Fibroblast of pulmonary artery (primary cell): ENCODE results near the gene ATP9B.

ENCODE experiments used
- DNase-seq: peaks from one replicate; pipeline ENCODE4 v3.0.0-alpha.2; 2010; ENCODE audit warnings: low read depth
- H3K4me3 ChIP-seq: replicated peaks from 2 replicates; pipeline ENCODE4 v1.5.1; 2011; ENCODE audit warnings: low read depth, mild to moderate bottlenecking, control low read depth, low read length, moderate library complexity
- CTCF ChIP-seq: IDR thresholded peaks from 2 replicates; pipeline ENCODE4 v1.5.1; 2011; ENCODE audit warnings: mild to moderate bottlenecking, control low read depth, low read length, inconsistent platforms; ENCODE audit errors: missing control alignments

Gene ATP9B

DNA sequence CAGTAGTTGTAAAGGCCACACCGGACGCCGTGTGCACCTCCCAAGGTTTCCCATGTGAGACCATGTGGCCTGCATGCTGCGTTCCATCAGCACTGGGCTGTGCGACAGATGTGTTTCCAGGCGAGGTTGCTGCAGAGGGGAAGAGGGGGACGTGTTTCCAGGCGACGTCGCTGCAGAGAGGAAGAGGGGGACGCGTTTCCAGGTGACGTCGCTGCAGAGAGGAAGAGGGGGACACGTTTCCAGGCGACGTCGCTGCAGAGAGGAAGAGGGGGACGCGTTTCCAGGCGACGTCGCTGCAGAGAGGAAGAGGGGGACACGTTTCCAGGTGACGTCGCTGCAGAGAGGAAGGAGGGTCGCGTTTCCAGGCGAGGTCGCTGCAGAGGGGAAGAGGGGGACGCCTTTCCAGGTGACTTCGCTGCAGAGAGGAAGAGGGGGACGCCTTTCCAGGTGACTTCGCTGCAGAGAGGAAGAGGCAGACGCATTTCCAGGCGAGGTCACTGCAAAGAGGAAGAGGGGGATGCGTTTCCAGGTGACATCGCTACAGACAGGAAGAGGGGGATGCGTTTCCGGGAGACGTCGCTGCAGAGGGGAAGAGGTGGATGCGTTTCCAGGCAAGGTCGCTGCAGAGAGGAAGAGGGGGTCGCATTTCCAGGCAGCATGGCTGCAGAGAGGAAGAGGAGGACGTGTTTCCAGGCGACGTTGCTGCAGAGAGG is 351.0 kb downstream of the ATP9B start:
- no peak overlapping the region for H3K4me3 ChIP-seq
- no peak for TF ChIP-seq CTCF
- no peak for DNase-seq

- H3K4me3 ChIP-seq: no peak overlapping the region
- no peak for TF ChIP-seq CTCF
- no peak for DNase-seq
Observed at GRCh38 chr18:79421275-79421857, 352.2 kb downstream of the ATP9B start.

DNA sequence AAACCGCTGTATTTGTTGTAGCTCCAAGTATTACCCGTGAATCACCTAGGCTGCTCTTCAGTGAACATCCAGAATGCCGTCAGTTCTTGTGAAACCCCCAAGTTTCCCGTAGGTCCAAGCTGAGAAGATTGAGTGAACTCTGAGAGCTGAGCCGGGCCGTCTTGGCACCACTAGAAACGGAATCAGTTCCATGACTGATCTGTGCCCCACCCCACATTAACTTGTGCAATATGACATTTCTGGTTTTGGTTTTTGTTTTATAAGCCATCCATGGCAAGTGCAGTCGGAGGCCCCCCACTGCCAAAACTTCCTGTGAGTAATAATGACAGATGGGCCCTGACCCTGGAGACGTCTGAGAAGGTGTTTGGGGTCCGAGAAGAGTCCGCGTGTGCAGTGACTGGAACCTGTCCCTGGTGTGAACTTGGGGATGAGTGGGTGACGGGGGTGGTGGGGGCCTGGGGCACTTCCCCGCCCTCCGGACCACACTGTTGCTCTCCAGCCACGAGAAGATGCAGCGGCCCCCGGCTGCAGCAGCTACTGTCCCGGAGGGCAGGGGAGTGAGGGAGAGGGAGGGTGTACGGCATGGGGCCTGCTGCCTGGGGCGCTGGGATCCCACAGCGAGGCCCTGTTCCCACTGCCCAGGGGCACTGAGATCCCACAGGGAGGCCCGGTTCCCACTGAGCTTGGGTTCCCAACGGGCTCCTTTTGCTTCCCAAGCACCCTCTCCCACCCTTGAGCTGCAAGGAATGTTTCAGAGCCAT is 353.0 kb downstream of the ATP9B start:
- DNase-seq: no peak
- TF ChIP-seq CTCF: no peak
- no peak overlapping the region for H3K4me3 ChIP-seq

DNA sequence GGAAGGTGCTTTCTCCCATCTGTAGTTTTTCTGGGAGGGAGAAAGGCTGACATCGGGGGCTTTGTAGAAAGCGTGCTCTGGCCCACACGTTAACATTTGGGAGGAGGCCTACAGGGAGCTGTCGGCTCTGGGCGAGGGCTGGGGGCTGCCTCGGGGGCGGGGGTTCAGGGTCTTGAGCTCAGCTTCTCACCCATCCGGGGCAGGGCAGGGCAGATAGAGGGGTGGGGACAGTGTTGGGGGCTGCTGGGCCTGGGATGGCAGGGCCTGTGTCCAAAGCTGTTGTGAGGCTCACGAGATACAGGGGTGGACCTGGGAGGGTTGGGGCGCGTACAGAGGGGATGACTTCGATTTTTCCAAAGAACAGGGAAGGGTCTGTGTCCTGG is 353.6 kb downstream of the ATP9B start:
- no peak overlapping the region for H3K4me3 ChIP-seq
- no peak for TF ChIP-seq CTCF
- no peak for DNase-seq

GRCh38 chr18:79423211-79424007 is 354.2 kb downstream of the ATP9B start:
- no peak for TF ChIP-seq CTCF
- no peak for DNase-seq

DNA sequence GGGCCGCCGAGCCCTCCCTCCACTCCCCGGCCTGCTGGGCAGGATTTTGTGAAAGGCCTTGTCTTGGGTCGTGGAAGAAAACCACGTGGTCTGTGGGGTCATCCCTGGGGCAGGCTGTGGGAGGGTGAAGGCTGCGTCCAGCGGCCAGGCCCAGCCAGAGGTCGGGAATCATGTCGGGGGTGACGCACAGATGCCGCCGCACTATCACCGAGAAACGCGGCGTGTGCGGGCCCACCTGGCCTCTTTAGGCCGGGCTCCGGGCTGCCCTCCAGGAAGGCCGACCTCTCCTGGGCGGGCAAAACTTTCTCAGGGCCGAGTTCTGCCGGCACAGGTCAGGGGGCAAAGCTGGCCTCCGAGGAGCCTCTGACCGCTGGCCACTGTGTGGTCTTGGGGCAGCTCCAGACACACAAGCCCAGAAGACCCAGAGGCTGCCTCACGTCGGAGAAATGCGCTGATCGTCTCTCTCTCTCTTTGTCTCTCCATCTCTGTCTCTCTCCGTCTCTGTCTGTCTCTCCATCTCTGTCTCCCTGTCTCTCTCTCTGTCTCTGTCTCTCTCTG is 354.9 kb downstream of the ATP9B start:
- H3K4me3 ChIP-seq: no peak overlapping the region
- no peak for DNase-seq
- no peak for TF ChIP-seq CTCF

More at GRCh38 chr18:79423211-79424007, 354.2 kb downstream of the ATP9B start:
- H3K4me3 ChIP-seq: no peak overlapping the region
